HepG2 (cell line): ENCODE measurements around the gene MEMO1. TPM values are rescaled to one million over a fixed set of nuclear protein-coding genes. Genes with fewer than 3 reads are reported as not detected.

Source experiments
- ARNTL ChIP-seq: sonication (generic); formaldehyde crosslinking; IDR thresholded peaks from 2 replicates; pipeline ENCODE4 v1.4.0; 2020; ENCODE audit warnings: mild to moderate bottlenecking, missing genetic modification reagents
- CCDC6 ChIP-seq: sonication (generic); formaldehyde crosslinking; IDR thresholded peaks from 2 replicates; pipeline ENCODE4 v1.8.1; 2022; ENCODE audit warnings: mild to moderate bottlenecking, missing genetic modification reagents, moderate library complexity
- FOXO4 ChIP-seq: sonication (generic); formaldehyde crosslinking; conservative IDR thresholded peaks from 2 replicates; pipeline ENCODE4 v1.8.1; 2023; ENCODE audit warnings: missing genetic modification reagents
- KLF13 ChIP-seq: sonication (generic); formaldehyde crosslinking; IDR thresholded peaks from 2 replicates; pipeline ENCODE4 v1.4.0; 2020; ENCODE audit warnings: mild to moderate bottlenecking, missing genetic modification reagents
- MYC ChIP-seq: sonication (generic); formaldehyde crosslinking; IDR thresholded peaks from 2 replicates; pipeline ENCODE4 v1.9.0; 2021; ENCODE audit warnings: missing genetic modification reagents, borderline replicate concordance
- NFRKB ChIP-seq: fragments of 450-650 bp; IDR thresholded peaks from 2 replicates; pipeline ENCODE4 v1.6.1; 2017
- PREB ChIP-seq: sonication (generic); formaldehyde crosslinking; IDR thresholded peaks from 2 replicates; pipeline ENCODE4 v1.4.0; 2020; ENCODE audit warnings: missing genetic modification reagents
- RFXAP ChIP-seq: sonication (generic); formaldehyde crosslinking; IDR thresholded peaks from 2 replicates; pipeline ENCODE4 v1.4.0; 2020; ENCODE audit warnings: missing genetic modification reagents, borderline replicate concordance
- RXRB ChIP-seq: IDR thresholded peaks from 2 replicates; pipeline ENCODE4 v1.6.1; 2016; ENCODE audit warnings: borderline replicate concordance, missing genetic modification reagents, missing compliant biosample characterization
- SP4 ChIP-seq: sonication (generic); formaldehyde crosslinking; IDR thresholded peaks from 2 replicates; pipeline ENCODE4 v1.8.1; 2023; ENCODE audit warnings: mild to moderate bottlenecking, missing genetic modification reagents
- ZBTB7B ChIP-seq: sonication (generic); formaldehyde crosslinking; IDR thresholded peaks from 2 replicates; pipeline ENCODE4 v1.4.0; 2020; ENCODE audit warnings: missing genetic modification reagents
- ZEB1 ChIP-seq: IDR thresholded peaks from 2 replicates; pipeline ENCODE4 v1.6.1; 2012; ENCODE audit warnings: mild to moderate bottlenecking, low read depth, inconsistent platforms; ENCODE audit not compliant: insufficient replicate concordance
- ZFP90 ChIP-seq: sonication (generic); formaldehyde crosslinking; IDR thresholded peaks from 2 replicates; pipeline ENCODE4 v1.8.0; 2022; ENCODE audit warnings: missing genetic modification reagents, mild to moderate bottlenecking, inconsistent platforms, borderline replicate concordance
- ZIK1 ChIP-seq: sonication (generic); formaldehyde crosslinking; IDR thresholded peaks from 2 replicates; pipeline ENCODE4 v1.5.0; 2020; ENCODE audit warnings: mild to moderate bottlenecking, low read depth, missing genetic modification reagents, borderline replicate concordance
- ZNF407 ChIP-seq: sonication (generic); formaldehyde crosslinking; IDR thresholded peaks from one replicate; pipeline ENCODE4 v1.5.1; 2020; ENCODE audit warnings: mild to moderate bottlenecking, missing genetic modification reagents; ENCODE audit errors: not compliant biosample characterization
- ZNF678 ChIP-seq: sonication (generic); formaldehyde crosslinking; IDR thresholded peaks from 2 replicates; pipeline ENCODE4 v1.4.0; 2020; ENCODE audit warnings: mild to moderate bottlenecking, missing genetic modification reagents
- ZNF839 ChIP-seq: sonication (generic); formaldehyde crosslinking; IDR thresholded peaks from 2 replicates; pipeline ENCODE4 v1.4.0; 2020; ENCODE audit warnings: missing genetic modification reagents, mild to moderate bottlenecking, borderline replicate concordance
- polyA plus RNA-seq, 8 experiments: library from polyadenylated mRNA; depleted of rRNA in 3 of 8; stranded (reverse) in 7 of 8; unstranded in 1 of 8; fragments of >200 nt; fragmentation: Illumina TruSeq in 4 of 8; extraction: Trizol in 4 of 8; gene quantifications; 2 replicates each; pipeline versions ENCODE4 v1.2.1 to v1.2.3, GENCODE V29; 2011 to 2016; ENCODE audit warnings: low read depth in 4 of 8, missing spikeins in 1 of 8, mixed read lengths in 1 of 8; ENCODE audit not compliant: insufficient read depth in 1 of 8
- total RNA-seq, 5 experiments: library from RNA; depleted of rRNA; stranded (reverse); fragments of >200 nt; fragmentation: Illumina TruSeq; extraction: Trizol; gene quantifications; 2 replicates each; pipeline ENCODE4 v1.2.3, GENCODE V29; 2016; ENCODE audit warnings: low read depth in 1 of 5

MEMO1 gene
- total and polyA plus RNA-seq, 2 of the 13 experiments (the other 11 are each of a cell fraction or from before 2014, with no cell fraction given), result 69.8 to 81.6 TPM

GRCh38 chr2:32039447-32040219, 28.8 kb upstream of the MEMO1 start, which contains the start of gene DPY30 (continued):
- TF ChIP-seq ZNF407 (CRISPR knock-in tag) (peak; percentile 89), ARNTL (peak; percentile 84), SP4 (CRISPR knock-in tag) (peak; percentile 73; the same call in 1 of the 2 replicates), PREB (CRISPR knock-in tag) (no peak), RFXAP (CRISPR knock-in tag) (no peak), NFRKB (no peak), FOXO4 (no peak), ZFP90 (CRISPR knock-in tag) (peak; percentile 95; the same call in 1 of the 2 replicates), MYC (CRISPR knock-in tag) (peak; percentile 85), ZBTB7B (CRISPR knock-in tag) (no peak), ZEB1 (peak; percentile 72), RXRB (CRISPR knock-in tag) (peak; percentile 60; the same call in 1 of the 2 replicates), KLF13 (CRISPR knock-in tag) (0 out of 2 replicates have a peak, but pooled peaks have one; percentile 84), ZIK1 (CRISPR knock-in tag) (peak; percentile 91), ZNF678 (CRISPR knock-in tag) (peak; percentile 41; the same call in 1 of the 2 replicates), CCDC6 (CRISPR knock-in tag) (peak; percentile 96), ZNF839 (peak; percentile 96; the same call in 1 of the 2 replicates)
